Gastroesophageal sphincter (tissue), 4 donors: ENCODE measurements around the gene FOSL2. TPM values are rescaled to one million over a fixed set of nuclear protein-coding genes. Genes with fewer than 3 reads are reported as not detected.

Experiments
- ATAC-seq: fragments of 150-250 bp; one replicate; pipeline ENCODE4 v1.9.1; 2016; ENCODE audit warnings: mild to moderate bottlenecking, moderate library complexity
- H3K27ac ChIP-seq, 4 donors: fragments of 200-600 bp; sonication (generic) in 3 of 4; 1 replicate in 3 of 4; 2 replicates in 1 of 4; pipeline ENCODE4 v1.5.1; 2016 to 2019
- H3K27me3 ChIP-seq: fragments of 200-600 bp; sonication (generic); one replicate; pipeline ENCODE4 v1.5.1; 2019
- H3K36me3 ChIP-seq, 2 donors: fragments of 200-600 bp; sonication (generic); one replicate each; pipeline ENCODE4 v1.5.1; 2019; ENCODE audit warnings: control low read depth in 1 of 2
- H3K4me1 ChIP-seq, 3 donors: fragments of 200-600 bp; sonication (generic); 1 replicate in 2 of 3; 2 replicates in 1 of 3; pipeline ENCODE4 v1.5.1; 2016 to 2019; ENCODE audit warnings: control low read depth in 2 of 3
- H3K4me3 ChIP-seq, 2 donors: fragments of 200-600 bp; sonication (generic); one replicate each; pipeline ENCODE4 v1.5.1; 2019; ENCODE audit warnings: mild to moderate bottlenecking in 1 of 2, moderate library complexity in 1 of 2
- H3K9me3 ChIP-seq, 3 donors: fragments of 200-600 bp; sonication (generic); one replicate each; pipeline ENCODE4 v1.5.1; 2017 to 2019; ENCODE audit warnings: control low read depth in 2 of 3
- EP300 ChIP-seq: sonication (generic); formaldehyde crosslinking; IDR thresholded peaks from one replicate; pipeline ENCODE4 v1.6.1; 2017; ENCODE audit warnings: antibody characterized with exemption, mild to moderate bottlenecking
- POLR2A ChIP-seq, 2 donors: fragments of 450-650 bp; IDR thresholded peaks; one replicate each; pipeline ENCODE4 v1.6.1; 2017; ENCODE audit warnings: antibody characterized with exemption in 2 of 2, mild to moderate bottlenecking in 2 of 2, moderate library complexity in 1 of 2
- POLR2AphosphoS5 ChIP-seq: sonication (generic); formaldehyde crosslinking; IDR thresholded peaks from one replicate; pipeline ENCODE4 v1.6.1; 2017; ENCODE audit warnings: antibody characterized with exemption
- WGBS, 2 donors: methylation state at CpG; one replicate each; pipeline ENCODE4 v1.1.5; 2018; ENCODE audit warnings: low coverage in 1 of 2; 5-methylcytosine and 5-hydroxymethylcytosine counted together
- total RNA-seq, 4 donors: library from RNA; depleted of rRNA; stranded (reverse); fragments of >200 nt; gene quantifications; one replicate each; pipeline ENCODE4 v1.1.0, GENCODE V29; 2016
- TF ChIP-seq, protein P1 (sequence below), 4 experiments: fragments of 200-600 bp in 2 of 4; fragments of 450-650 bp in 2 of 4; sonication (generic) in 1 of 4; IDR thresholded peaks; one replicate each; pipeline ENCODE4 v1.5.1; 2017 to 2019; ENCODE audit warnings: antibody characterized with exemption in 4 of 4, mild to moderate bottlenecking in 2 of 4, moderate library complexity in 2 of 4

Gene FOSL2
- total RNA-seq, 4 donors from 2014 or later, result 75.3 to 152 (median 132) TPM

DNA sequence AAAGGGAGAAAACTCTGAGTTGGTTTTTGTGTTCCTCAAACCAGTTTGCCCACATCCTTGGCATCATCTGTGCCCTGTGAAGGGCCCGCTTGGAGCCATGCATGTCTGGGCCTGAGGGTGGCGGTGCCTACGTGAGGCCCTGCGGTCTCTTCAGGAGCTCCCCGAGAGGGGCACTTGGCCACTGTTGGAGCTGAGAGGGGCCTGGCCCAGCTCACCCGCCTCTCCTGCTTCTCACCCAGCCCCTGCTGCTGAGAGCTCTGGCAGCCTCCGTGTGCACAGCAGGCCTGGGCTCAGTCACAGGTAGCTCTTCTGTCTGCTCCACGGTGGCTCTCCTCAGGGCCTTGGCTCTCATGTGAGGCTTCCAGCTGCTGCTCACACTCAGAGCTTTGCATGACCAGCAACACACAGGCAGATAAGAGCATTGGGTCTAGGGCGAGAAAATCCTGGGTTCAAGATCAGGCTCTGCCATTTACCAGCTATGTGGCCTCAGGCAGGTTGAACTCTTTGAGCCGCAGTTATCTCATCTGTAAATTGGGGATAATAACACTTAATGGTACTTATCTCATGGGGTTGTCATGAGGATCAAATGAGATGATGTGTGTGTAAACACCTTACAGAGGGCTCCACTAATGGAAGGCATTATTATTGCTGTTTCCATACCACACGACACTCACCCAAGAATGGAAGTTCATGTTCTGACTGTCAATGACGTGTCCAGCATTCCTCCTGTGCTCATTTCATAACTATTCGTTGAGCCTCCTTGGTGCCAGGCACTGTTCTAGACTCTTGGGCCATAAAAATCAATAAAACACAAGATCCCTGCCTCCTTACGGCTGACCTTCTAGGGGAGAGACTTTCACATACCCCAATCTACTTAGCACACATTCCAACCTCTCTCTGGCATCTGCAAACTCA lies 61.6 kb downstream of the FOSL2 start:
- no peak for ATAC-seq
- WGBS, 2 donors, result 68 to 96% methylated on average over 5 of the region's 14 CpGs

DNA sequence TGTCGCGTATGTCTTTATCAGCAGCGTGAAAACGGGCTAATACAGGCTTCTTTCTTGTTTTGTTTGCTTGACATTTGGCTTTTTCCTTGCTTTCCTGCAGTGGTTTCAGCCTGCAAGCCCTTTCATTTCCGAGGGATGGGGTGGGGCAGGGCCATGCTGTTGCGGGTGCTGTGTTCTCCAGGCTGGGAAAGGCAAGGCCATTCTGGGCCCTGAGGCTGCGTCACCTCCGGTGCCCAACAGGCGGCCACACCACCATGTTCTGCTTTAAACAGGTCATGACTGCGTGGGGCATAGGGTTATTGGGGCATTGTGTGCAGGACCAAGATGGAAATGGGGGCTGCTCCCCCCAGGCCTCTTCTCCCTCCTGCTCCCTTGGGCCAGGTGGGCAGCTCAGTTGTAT lies 64.6 kb downstream of the FOSL2 start:
- Histone ChIP-seq H3K9me3 (peaks cover 0 to 5% (median 0%) of the 10 kb centered on the region in 3 donors), H3K27ac (no peak overlapping the region), H3K4me3 (no peak overlapping the region), H3K4me1 (no peaks in the 10 kb centered on the region), H3K27me3 (no peaks in the 10 kb centered on the region), H3K36me3 (no peaks in the 10 kb centered on the region)
- ATAC-seq, result no peak
- 97% methylated on average over 4 of the region's 10 CpGs; no CpG with 5 or more reads in 1 of the 2 donors for WGBS, 2 donors
- TF ChIP-seq POLR2AphosphoS5, result no peak
- TF ChIP-seq, protein P1, sequence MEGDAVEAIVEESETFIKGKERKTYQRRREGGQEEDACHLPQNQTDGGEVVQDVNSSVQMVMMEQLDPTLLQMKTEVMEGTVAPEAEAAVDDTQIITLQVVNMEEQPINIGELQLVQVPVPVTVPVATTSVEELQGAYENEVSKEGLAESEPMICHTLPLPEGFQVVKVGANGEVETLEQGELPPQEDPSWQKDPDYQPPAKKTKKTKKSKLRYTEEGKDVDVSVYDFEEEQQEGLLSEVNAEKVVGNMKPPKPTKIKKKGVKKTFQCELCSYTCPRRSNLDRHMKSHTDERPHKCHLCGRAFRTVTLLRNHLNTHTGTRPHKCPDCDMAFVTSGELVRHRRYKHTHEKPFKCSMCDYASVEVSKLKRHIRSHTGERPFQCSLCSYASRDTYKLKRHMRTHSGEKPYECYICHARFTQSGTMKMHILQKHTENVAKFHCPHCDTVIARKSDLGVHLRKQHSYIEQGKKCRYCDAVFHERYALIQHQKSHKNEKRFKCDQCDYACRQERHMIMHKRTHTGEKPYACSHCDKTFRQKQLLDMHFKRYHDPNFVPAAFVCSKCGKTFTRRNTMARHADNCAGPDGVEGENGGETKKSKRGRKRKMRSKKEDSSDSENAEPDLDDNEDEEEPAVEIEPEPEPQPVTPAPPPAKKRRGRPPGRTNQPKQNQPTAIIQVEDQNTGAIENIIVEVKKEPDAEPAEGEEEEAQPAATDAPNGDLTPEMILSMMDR (IDR thresholded peaks at IDR 0.05), result no peak
- no peak for TF ChIP-seq POLR2A (IDR thresholded peaks at IDR 0.05)
- no peak for TF ChIP-seq EP300

More for the DNA sequence above, 61.6 kb downstream of the FOSL2 start:
- Histone ChIP-seq H3K36me3 (no peaks in the 10 kb centered on the region), H3K27me3 (no peaks in the 10 kb centered on the region), H3K4me1 (no peaks in the 10 kb centered on the region), H3K9me3 (no peaks in the 10 kb centered on the region), H3K27ac (no peak overlapping the region), H3K4me3 (no peak overlapping the region)
- TF ChIP-seq POLR2A (IDR thresholded peaks at IDR 0.05), result no peak
- TF ChIP-seq, protein P1 (IDR thresholded peaks at IDR 0.05), result no peak
- no peak for TF ChIP-seq EP300
- no peak for TF ChIP-seq POLR2AphosphoS5

DNA sequence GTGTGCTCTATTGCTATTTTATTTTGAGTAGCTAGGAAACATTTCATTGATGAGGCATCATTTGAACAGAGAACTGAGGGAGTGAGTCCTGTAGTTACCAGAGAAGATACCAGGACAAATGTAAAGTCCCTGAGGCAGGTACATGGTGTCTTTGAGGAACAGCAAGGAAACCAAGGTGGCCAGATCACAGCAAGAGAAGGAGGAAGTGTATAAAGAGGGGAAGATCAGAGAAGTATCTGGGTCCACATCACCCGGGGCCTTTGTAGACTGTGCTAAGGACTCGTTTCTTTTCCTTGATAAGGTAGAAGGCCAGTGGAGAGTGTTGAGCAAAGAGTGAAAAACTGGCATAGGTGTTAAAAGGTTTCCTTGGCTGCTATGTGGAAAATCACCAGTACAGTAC lies 68.4 kb downstream of the FOSL2 start:
- Histone ChIP-seq H3K27me3 (no peaks in the 10 kb centered on the region), H3K4me3 (no peak overlapping the region), H3K27ac (no peak overlapping the region), H3K36me3 (no peaks in the 10 kb centered on the region), H3K9me3 (peaks cover 0 to 15% (median 0%) of the 10 kb centered on the region in 3 donors), H3K4me1 (no peaks in the 10 kb centered on the region)
- TF ChIP-seq POLR2AphosphoS5 (no peak), EP300 (no peak), POLR2A (IDR thresholded peaks at IDR 0.05) (no peak)
- TF ChIP-seq, protein P1 (IDR thresholded peaks at IDR 0.05), result no peak
- ATAC-seq, result no peak
- 69 to 79% methylated on average over 2 of the region's 2 CpGs for WGBS, 2 donors

DNA sequence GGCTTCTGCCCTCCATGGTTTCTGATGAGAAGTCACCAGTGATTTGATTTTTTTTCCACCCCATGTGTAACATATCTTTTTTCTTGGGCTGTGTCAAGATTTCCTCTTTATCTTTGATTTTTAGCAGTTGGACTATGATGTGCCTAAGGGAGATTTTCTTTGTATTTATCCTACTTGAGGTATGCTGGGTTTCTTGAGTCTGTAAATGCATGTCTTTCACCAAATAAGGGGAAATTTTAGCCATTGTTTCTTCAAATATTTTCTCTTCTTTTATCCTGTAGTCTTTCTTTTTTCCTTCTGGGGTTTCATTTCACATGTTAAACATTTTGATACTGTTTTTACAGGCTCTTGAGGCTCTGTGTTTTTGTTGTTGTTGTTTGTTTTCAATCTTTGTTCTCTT lies 69.5 kb downstream of the FOSL2 start:
- no peaks in the 10 kb centered on the region for H3K36me3 ChIP-seq
- TF ChIP-seq, protein P1 (IDR thresholded peaks at IDR 0.05), result no peak
- no peak for TF ChIP-seq EP300
- ATAC-seq, result no peak
- H3K4me3 ChIP-seq, result no peak overlapping the region
- peaks cover 0 to 15% (median 0%) of the 10 kb centered on the region in 3 donors for H3K9me3 ChIP-seq
- H3K27me3 ChIP-seq, result no peaks in the 10 kb centered on the region
- no peaks in the 10 kb centered on the region for H3K4me1 ChIP-seq
- no peak overlapping the region for H3K27ac ChIP-seq
